EL (cell line): ENCODE measurements around the gene C1orf141.
A peak's percentile ranks its signal among the peaks of the same experiment; 100 is the strongest.
"Not testable (repeated sequence)": the region's sequence is repeated elsewhere in the genome, so short reads cannot be mapped to it uniquely, and the experiment has no call there.

ENCODE experiments used
- DNase-seq: peaks from one replicate; pipeline ENCODE4 v3.0.0-alpha.2; 2016

The C1orf141 gene

DNA sequence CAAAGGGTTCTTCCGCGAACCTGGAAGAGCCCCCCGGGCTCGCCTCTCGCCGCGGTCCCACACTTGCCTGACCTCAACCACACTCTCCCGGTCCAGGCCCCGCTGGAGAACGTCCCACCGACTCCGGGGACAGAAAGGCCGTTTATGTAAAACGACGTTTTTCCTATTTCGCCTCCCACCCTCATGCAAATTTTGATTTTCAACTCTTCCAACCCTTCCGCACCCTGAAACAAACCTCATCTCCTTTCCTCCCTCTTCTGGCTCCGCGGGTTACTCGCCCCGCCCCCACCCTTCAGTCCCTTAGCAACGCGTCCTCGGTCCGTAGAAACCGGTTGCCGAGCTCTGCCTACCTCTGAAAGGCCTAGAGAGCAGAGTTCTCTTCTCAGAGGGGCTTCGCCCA, at the start of gene C1orf141:
TSS of gene C1orf141 (minus strand) at position 276 of the 400 bp plus-strand sequence. CDS start 7,730 bp downstream, outside the sequence.
- no peak for DNase-seq

DNA sequence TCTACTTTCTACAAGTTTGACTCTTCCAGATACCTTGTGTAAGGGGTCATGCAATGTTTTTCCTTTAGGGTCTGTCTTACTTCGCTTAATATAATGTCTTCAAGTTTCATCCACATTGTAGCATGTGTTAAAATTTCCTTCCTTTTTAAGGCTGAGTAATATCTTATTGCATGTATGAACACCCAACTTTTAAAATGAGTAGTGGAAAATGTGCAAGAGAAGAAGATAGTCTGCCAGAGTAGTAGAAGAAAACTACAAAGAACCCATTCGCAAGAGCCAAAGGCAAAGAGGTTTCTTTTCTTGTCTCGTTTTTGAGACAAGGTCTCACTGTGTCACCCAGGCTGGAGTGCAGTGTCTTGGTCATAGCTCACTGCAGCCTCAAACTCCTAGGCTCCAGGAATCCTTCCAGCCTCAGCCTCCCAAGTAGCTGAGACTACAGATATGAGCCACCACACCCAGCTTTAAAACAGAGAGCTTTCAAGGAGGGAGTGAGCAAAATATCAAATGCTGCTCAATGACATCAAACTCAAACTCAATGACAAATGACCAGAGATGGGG, 40.8 kb upstream of the C1orf141 start:
- DNase-seq = no peak

DNA sequence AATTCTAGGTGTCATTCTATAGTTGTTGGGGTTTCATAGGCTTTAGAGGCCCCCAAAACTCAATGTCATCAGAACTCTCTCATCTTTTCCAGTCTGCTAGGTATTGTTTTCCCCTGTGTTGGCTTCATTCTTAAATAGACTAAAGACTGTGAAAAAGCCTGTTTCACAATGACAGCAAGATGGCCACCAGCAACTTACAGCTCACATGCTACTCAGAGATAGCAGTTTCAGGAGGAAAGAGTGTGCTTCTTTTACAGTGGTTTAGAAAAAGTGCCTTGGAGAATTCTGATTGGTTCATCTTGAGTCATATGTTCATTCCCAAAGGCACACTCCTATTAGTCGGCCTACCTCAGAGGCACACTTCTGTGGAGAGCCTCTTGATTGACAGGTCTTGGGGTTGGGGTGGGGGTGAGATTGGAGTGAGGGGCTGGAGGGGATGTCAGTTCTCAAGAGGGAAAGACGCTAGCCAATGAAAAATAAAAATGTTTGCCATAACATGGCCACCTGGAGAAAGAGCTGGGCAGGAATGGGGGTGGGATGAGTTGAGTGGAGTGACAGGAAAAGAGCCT, 40.0 kb upstream of the C1orf141 start:
- DNase-seq = no peak

DNA sequence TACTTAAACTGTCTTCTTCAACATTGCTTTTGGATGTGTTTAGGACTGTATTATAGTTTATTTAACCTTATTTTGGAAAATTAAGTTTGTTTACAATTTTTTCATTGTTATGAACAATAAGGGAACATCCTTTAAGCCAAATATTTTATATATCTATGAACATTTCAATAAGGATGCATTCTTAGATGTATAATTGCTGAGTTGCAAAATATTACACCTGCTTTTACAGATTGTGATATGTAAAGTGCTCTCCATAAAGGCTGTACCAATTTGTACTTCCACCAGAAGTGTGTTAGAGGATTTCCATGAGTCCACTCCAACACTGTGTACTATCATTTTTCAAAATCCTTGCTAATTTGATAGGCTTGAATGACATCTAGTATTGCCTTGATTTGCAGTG, 39.2 kb upstream of the C1orf141 start:
- DNase-seq = no peak

GRCh38 chr1:67171978-67172377, 37.2 kb upstream of the C1orf141 start:
- no peak for DNase-seq

DNA sequence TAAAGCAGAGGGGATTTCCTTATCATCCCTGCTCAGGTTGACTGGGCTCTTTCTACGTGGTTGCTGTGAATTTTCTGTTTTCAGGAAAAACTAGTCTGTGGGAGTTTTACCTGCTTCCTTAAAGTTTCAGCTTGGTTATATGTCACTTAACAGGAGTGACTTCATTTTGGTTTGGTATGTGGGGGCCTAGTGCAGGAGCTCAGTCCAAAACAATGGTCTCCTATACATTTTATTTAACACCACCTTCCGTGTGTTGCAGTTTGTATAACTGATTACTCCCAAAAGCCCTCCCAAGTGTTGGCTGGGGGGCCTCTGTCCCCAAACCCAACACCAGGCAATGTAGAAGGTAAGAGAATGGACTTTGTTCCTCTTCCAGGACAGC, 36.8 kb upstream of the C1orf141 start:
- no peak for DNase-seq

DNA sequence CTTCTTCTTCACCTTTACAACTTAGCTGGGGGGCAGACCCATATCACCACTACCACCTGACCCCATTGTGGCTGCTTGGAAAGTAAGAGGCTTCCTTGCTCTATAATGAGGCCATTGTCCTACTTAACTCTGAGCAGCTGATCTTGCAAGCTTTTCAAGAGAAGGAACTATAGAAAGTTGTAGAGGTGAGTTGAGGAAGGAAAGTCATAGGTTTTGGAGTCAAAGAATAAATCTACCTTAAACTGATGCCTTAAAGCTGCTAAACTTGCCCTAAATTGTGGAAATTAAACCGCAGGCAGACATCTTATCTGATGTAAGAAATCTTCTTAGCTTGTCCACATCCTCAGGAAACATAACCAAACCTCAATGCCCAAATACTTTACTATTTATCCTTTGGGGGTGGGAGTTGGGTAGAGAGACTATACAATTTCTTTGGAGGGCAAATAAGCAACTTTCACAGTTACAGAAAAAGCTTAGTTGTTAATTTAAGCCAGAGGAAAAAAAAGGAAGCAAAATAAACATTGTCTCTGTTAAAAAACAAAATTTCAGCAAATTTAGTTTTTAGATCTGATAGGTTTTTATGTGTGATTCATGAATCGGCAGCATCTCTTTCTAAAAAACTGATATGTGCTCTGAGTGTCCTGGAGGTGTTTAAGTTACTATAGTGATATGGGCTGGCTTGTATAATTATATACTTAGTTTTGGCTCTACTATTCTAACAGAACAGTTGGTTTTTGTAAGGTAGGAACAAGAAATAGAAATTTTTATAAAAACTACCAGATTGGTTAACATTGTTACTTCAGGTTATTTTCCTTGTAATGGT, 36.2 kb upstream of the C1orf141 start:
- DNase-seq = no peak

DNA sequence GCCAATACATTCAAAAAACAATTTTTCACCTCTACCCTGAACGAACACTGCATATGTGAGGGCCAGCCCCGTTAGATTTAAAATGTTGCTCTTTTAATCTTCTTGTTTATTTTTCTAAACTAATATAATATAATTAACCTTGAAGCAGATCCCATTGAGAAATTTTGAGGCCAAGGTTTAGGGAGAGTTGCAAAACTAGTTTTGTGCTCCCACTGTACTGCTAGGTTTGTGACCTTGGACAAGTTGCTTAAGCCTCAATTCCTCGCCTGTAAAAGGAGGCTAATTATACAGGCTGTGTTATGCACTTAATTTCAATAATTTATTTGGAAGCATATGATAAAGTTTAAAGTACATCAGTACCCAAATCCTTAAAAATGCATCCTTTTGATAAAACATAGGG, 35.2 kb upstream of the C1orf141 start:
- DNase-seq = no peak

- DNase-seq = no peak
These were observed 34.7 kb upstream of the C1orf141 start for GRCh38 chr1:67169496-67169895.

GRCh38 chr1:67166196-67166595, 31.4 kb upstream of the C1orf141 start, which contains the start of gene IL23R:
Gene IL23R (plus strand): TSS chr1:67166454. CDS start chr1:67168121, 1,667 bp downstream.
- DNase-seq = no peak

GRCh38 chr1:67165468-67166041, 30.8 kb upstream of the C1orf141 start:
- DNase-seq = no peak

GRCh38 chr1:67162954-67163353, 28.2 kb upstream of the C1orf141 start:
- DNase-seq = peak; percentile 47

DNA sequence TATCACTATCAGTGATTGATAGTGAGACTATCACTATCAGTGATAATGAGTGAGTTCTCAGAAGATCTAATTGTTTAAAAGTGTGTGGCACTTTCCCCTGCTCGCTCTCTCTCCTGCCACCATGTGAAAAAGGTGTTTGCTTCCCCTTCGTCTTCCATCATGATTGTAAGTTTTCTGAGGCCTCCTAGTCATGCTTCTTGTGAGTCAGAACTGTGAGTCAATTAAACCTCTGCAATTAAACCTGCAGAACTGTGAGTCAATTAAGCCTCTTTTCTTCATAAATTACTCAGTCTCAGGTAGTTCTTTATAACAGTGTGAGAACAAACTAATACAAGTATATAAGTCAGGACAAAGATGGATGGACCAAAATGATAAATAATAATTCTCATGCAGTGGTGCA, 24.5 kb upstream of the C1orf141 start:
- no peak for DNase-seq

- DNase-seq = no peak
These were observed 23.6 kb upstream of the C1orf141 start for GRCh38 chr1:67158401-67158800.

DNA sequence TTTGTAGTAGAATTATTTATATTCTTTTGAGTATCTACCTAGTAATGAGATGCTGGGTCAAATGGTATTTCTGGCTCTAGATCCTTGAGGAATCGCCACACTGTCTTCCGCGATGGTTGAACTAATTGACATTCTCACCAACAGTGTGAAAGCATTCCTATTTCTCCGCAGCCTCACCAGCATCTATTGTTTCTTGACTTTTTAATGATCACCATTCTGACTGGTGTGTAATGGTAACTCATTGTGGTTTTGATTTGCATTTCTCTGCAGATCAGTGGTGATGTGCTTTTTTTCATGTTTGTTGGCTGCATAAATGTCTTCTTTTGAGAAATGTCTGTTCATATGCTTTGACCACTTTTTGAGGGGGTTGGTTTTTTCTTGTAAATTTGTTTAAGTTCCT, 16.2 kb upstream of the C1orf141 start:
- no peak for DNase-seq

DNA sequence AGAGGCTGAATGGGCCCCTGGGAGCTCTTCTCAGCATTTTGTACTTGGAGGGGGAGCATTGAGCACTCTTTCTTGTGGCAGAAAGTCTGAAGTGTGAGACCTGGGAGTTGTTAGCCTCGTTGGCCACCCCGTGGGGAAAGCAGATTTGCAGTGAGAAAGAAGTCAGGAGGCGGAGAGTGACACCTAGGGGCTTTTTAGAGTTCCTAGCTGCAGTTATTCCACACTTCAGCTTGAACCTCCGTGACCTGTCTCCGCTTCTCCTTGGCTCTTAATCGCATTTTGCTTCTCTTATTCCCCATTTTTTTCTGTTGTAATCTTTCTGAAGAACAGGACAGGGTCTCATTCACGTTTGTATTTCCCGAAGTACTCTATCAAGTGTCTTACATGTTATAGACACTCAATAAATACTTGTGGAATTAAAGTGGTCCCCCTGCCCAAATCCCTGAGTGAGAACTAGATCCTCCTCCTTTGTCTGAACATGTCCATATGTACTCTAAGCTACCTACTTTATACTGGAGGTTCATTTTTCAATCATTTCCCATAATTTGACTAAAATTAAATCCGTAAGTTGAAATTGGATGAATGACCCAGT, 14.5 kb upstream of the C1orf141 start:
- DNase-seq = peak; percentile 83

- DNase-seq = peak; percentile 17
These were observed 13.9 kb upstream of the C1orf141 start for GRCh38 chr1:67148516-67149178.

- not testable (repeated sequence) for DNase-seq
These were observed 13.2 kb upstream of the C1orf141 start for GRCh38 chr1:67147973-67148372.

DNA sequence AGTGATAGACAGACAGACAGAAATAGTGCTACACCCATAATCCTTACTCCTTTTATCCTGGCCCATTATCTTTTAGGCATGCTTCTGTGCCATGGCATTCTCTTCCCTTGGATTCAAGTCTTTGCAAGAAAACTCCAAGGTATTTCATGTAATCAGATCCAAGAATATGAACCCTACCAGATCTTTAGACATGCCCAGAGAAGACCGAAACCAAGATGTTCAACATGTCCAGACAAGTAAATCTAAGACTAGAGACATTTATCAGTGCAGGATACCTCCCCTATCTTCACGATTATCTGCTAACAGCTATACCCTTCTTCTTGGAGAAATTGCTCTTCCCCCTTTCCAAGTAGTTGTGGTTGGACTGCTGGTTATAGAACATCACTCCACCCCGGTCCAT, 11.8 kb upstream of the C1orf141 start:
- no peak for DNase-seq

- DNase-seq = no peak
These were observed 11.3 kb upstream of the C1orf141 start for GRCh38 chr1:67146101-67146500.

DNA sequence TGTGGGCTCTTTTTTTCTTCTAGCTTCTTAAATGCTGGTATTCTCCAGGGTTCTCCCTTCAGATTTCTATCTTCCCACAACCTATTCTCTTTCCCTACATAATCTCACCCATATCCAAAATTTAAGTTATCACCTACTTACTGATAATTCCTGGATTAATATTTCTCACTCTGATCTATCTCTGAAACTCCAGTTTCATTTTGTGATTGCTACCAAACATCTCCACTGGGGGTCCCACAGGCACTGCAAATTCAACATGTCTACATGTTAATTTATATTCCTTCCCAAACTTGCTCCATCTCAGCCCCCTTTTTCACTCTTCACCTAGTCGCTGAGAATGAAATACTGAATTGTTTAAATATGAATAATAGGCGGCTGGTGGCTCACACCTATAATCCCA, 9.9 kb upstream of the C1orf141 start:
- DNase-seq = peak; percentile 12

GRCh38 chr1:67143966-67144365, 9.2 kb upstream of the C1orf141 start:
- DNase-seq = no peak

- DNase-seq = no peak
These were observed 8.2 kb upstream of the C1orf141 start for GRCh38 chr1:67142931-67143330.
